ENCODE measurements around the gene ZNF75A. TPM values are rescaled to one million over a fixed set of nuclear protein-coding genes. Genes with fewer than 3 reads are reported as not detected.

Gene ZNF75A
- total RNA-seq, 1 experiment from 2014 or later: 15.9 TPM

GRCh38 chr16:3311496-3311895, 6.2 kb downstream of the ZNF75A start:
- Histone ChIP-seq H2AFZ (ENCODE audit: low read length) (no peak overlapping the region), H3K9ac (ENCODE audit: low read length) (no peak overlapping the region), H3K4me1 (ENCODE audit: insufficient read depth, low read length) (no peaks in the 10 kb centered on the region), H3K9me3 (ENCODE audit: low read length) (peaks cover 12% of the 10 kb centered on the region), H3K36me3 (ENCODE audit: low read depth, low read length) (peaks cover 63% of the 10 kb centered on the region), H3K27me3 (ENCODE audit: low read length) (no peaks in the 10 kb centered on the region), H3K4me2 (ENCODE audit: low read length) (no peak overlapping the region), H3F3A (ENCODE audit: low read length, unreplicated experiment) (no peaks in the 10 kb centered on the region), H4K20me1 (ENCODE audit: low read length) (no peaks in the 10 kb centered on the region), H3K4me3 (ENCODE audit: low read length) (no peak overlapping the region), H3K79me2 (ENCODE audit: low read length) (peaks cover 13% of the 10 kb centered on the region), H3K27ac (ENCODE audit: low read length) (no peak overlapping the region), H3K9me2 (replicated peaks; ENCODE audit: low read length) (no peaks in the 10 kb centered on the region)
- ATAC-seq: no peak
- POLR2A ChIA-PET (ENCODE audit: unreplicated experiment): no interaction called here
- intact Hi-C loops (cut with micrococcal nuclease): no loop called here
- no TSS peak for BruUV-seq (replicated peaks)
- TF ChIP-seq, protein P1, sequence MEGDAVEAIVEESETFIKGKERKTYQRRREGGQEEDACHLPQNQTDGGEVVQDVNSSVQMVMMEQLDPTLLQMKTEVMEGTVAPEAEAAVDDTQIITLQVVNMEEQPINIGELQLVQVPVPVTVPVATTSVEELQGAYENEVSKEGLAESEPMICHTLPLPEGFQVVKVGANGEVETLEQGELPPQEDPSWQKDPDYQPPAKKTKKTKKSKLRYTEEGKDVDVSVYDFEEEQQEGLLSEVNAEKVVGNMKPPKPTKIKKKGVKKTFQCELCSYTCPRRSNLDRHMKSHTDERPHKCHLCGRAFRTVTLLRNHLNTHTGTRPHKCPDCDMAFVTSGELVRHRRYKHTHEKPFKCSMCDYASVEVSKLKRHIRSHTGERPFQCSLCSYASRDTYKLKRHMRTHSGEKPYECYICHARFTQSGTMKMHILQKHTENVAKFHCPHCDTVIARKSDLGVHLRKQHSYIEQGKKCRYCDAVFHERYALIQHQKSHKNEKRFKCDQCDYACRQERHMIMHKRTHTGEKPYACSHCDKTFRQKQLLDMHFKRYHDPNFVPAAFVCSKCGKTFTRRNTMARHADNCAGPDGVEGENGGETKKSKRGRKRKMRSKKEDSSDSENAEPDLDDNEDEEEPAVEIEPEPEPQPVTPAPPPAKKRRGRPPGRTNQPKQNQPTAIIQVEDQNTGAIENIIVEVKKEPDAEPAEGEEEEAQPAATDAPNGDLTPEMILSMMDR (conservative IDR thresholded peaks at IDR 0.05; ENCODE audit: low read depth, low read length): no peak
- no peak for TF ChIP-seq EZH2phosphoT487 (IDR thresholded peaks at IDR 0.05; ENCODE audit: borderline replicate concordance, low read length)
- no peak for TF ChIP-seq EZH2 (IDR thresholded peaks at IDR 0.05; ENCODE audit: low read length, unreplicated experiment)
- CTCF ChIA-PET: no interaction called here
- no peak for DNase-seq

- Histone ChIP-seq H3K4me2 (ENCODE audit: low read length) (no peak overlapping the region), H3K27ac (ENCODE audit: low read length) (no peak overlapping the region), H3K36me3 (ENCODE audit: low read depth, low read length) (peaks cover 46% of the 10 kb centered on the region), H3K9ac (ENCODE audit: low read length) (no peak overlapping the region), H3K27me3 (ENCODE audit: low read length) (no peaks in the 10 kb centered on the region), H3K9me3 (ENCODE audit: low read length) (peaks cover 36% of the 10 kb centered on the region), H3K79me2 (ENCODE audit: low read length) (no peaks in the 10 kb centered on the region), H2AFZ (ENCODE audit: low read length) (no peak overlapping the region), H3K4me1 (ENCODE audit: insufficient read depth, low read length) (no peaks in the 10 kb centered on the region), H3K9me2 (replicated peaks; ENCODE audit: low read length) (no peaks in the 10 kb centered on the region), H4K20me1 (ENCODE audit: low read length) (no peaks in the 10 kb centered on the region), H3K4me3 (ENCODE audit: low read length) (peak overlapping the region; percentile 37; the same call in 1 of the 2 replicates), H3F3A (ENCODE audit: low read length, unreplicated experiment) (no peaks in the 10 kb centered on the region)
- ChIA-PET POLR2A (ENCODE audit: unreplicated experiment) (no interaction called here), CTCF (no interaction called here)
- DNase-seq (no peak), ATAC-seq (no peak)
- TF ChIP-seq EZH2 (IDR thresholded peaks at IDR 0.05; ENCODE audit: low read length, unreplicated experiment): no peak
- TF ChIP-seq EZH2phosphoT487 (IDR thresholded peaks at IDR 0.05; ENCODE audit: borderline replicate concordance, low read length): no peak
- TF ChIP-seq, protein P1 (conservative IDR thresholded peaks at IDR 0.05; ENCODE audit: low read depth, low read length): no peak
- intact Hi-C loops (cut with micrococcal nuclease): no loop called here
- no TSS peak for BruUV-seq (replicated peaks)
These were observed 12.2 kb downstream of the ZNF75A start for GRCh38 chr16:3317315-3317999.

DNA sequence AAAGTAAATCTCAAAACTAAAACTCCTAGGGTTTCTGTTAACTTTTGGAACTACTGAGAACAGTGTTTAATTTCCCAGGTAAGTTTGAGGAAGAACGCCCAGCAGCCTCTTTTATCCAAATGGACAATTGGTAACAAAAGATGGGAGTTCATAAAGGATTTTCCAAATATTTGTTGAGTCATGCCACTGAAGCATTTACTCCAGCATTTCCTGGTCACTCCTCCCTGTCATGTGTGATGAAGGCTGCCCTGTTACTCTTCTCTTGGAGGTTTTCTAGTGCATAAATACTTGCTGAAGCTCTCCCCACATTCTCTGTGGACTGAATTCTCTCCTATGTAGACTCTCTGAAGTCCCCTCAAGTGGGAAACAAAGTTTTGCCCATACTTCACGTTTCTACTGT, 16.5 kb downstream of the ZNF75A start:
- Histone ChIP-seq H3K4me3 (ENCODE audit: low read length) (no peak overlapping the region), H3K79me2 (ENCODE audit: low read length) (no peaks in the 10 kb centered on the region), H3K36me3 (ENCODE audit: low read depth, low read length) (peaks cover 15% of the 10 kb centered on the region), H3K27me3 (ENCODE audit: low read length) (no peaks in the 10 kb centered on the region), H2AFZ (ENCODE audit: low read length) (no peak overlapping the region), H3K4me2 (ENCODE audit: low read length) (no peak overlapping the region), H3F3A (ENCODE audit: low read length, unreplicated experiment) (no peaks in the 10 kb centered on the region), H3K9me3 (ENCODE audit: low read length) (peaks cover 21% of the 10 kb centered on the region), H3K9me2 (replicated peaks; ENCODE audit: low read length) (no peaks in the 10 kb centered on the region), H3K27ac (ENCODE audit: low read length) (no peak overlapping the region), H4K20me1 (ENCODE audit: low read length) (no peaks in the 10 kb centered on the region), H3K4me1 (ENCODE audit: insufficient read depth, low read length) (no peaks in the 10 kb centered on the region), H3K9ac (ENCODE audit: low read length) (no peak overlapping the region)
- intact Hi-C loops (cut with micrococcal nuclease): no loop called here
- TF ChIP-seq EZH2 (IDR thresholded peaks at IDR 0.05; ENCODE audit: low read length, unreplicated experiment) (no peak), EZH2phosphoT487 (IDR thresholded peaks at IDR 0.05; ENCODE audit: borderline replicate concordance, low read length) (no peak)
- TF ChIP-seq, protein P1 (conservative IDR thresholded peaks at IDR 0.05; ENCODE audit: low read depth, low read length): no peak
- BruUV-seq (replicated peaks): no TSS peak
- CTCF ChIA-PET: no interaction called here
- DNase-seq (no peak), ATAC-seq (no peak)
- POLR2A ChIA-PET (ENCODE audit: unreplicated experiment): interaction anchor here (0.6 kb wide), 1 partner anchor 52 kb away, joined by 4 read pairs; no protein-coding TSS in a partner anchor
